Gastrocnemius medialis (tissue), 4 donors: ENCODE results near the gene KLHL20. TPM values are rescaled to one million over a fixed set of nuclear protein-coding genes. Genes with fewer than 3 reads are reported as not detected.
A peak's percentile ranks its signal among the peaks of the same experiment; 100 is the strongest.

Experiments used
- ATAC-seq, 2 donors: fragments of 150-250 bp; one replicate each; pipeline ENCODE4 v1.9.1; 2016
- DNase-seq, 2 donors: peaks; one replicate each; pipeline ENCODE4 v3.0.0-alpha.2; 2019
- H3K27ac ChIP-seq, 4 donors: fragments of 200-600 bp; sonication (generic); 1 replicate in 1 of 4; 2 replicates in 3 of 4; pipeline ENCODE4 v1.5.1; 2016 to 2018; ENCODE audit warnings: mild to moderate bottlenecking in 2 of 4, moderate library complexity in 1 of 4
- H3K27me3 ChIP-seq, 3 donors: fragments of 200-600 bp; sonication (generic) in 2 of 3; 1 replicate in 1 of 3; 2 replicates in 2 of 3; pipeline versions ENCODE4 v1.5.1 to v1.6.0; 2016 to 2019; ENCODE audit warnings: mild to moderate bottlenecking in 1 of 3, moderate library complexity in 1 of 3
- H3K36me3 ChIP-seq, 2 donors: fragments of 200-600 bp; sonication (generic) in 1 of 2; one replicate each; pipeline ENCODE4 v1.5.1; 2017 to 2018
- H3K4me1 ChIP-seq, 2 donors: fragments of 200-600 bp; sonication (generic) in 1 of 2; one replicate each; pipeline ENCODE4 v1.5.1; 2016 to 2017; ENCODE audit warnings: mild to moderate bottlenecking in 2 of 2
- H3K4me3 ChIP-seq, 4 donors: fragments of 200-600 bp; sonication (generic) in 3 of 4; 1 replicate in 1 of 4; 2 replicates in 3 of 4; pipeline ENCODE4 v1.5.1; 2016 to 2019; ENCODE audit warnings: mild to moderate bottlenecking in 2 of 4
- H3K9me3 ChIP-seq, 3 donors: fragments of 200-600 bp; sonication (generic) in 2 of 3; 1 replicate in 1 of 3; 2 replicates in 2 of 3; pipeline ENCODE4 v1.5.1; 2016 to 2019
- CTCF ChIP-seq, 5 experiments: fragments of 450-650 bp in 3 of 5; fragments of 200-600 bp in 2 of 5; sonication (generic) in 2 of 5; IDR thresholded peaks in 4 of 5; conservative IDR thresholded peaks in 1 of 5; 1 replicate in 4 of 5; 2 replicates in 1 of 5; pipeline ENCODE4 v1.5.1; 2016 to 2019; ENCODE audit warnings: antibody characterized with exemption in 5 of 5, mild to moderate bottlenecking in 3 of 5, moderate library complexity in 3 of 5
- POLR2A ChIP-seq, 2 donors: fragments of 450-650 bp; IDR thresholded peaks; one replicate each; pipeline ENCODE4 v1.6.1; 2017; ENCODE audit warnings: antibody characterized with exemption in 2 of 2, mild to moderate bottlenecking in 2 of 2, moderate library complexity in 2 of 2
- in situ Hi-C, 4 donors: fragments of 200-750 bp; cut with MboI; loops; one replicate each; pipeline versions ENCODE4 v1.15.0 to v1.8.0; 2017; ENCODE audit warnings: low sequenced_read_pairs in 4 of 4
- intact Hi-C: fragments of 100-400 bp; cut with DNase I; formaldehyde crosslinking; loops from one replicate; pipeline ENCODE4 v1.15.1; 2023; ENCODE audit warnings: low total_unique reads
- total RNA-seq, 4 donors: library from RNA; depleted of rRNA; stranded (reverse); fragments of >200 nt; gene quantifications; one replicate each; pipeline versions ENCODE4 v1.1.0 to v1.2.3, GENCODE V29; 2016

Gene KLHL20
- total RNA-seq, 4 donors from 2014 or later: 15.9 to 23.9 (median 23.4) TPM

DNA sequence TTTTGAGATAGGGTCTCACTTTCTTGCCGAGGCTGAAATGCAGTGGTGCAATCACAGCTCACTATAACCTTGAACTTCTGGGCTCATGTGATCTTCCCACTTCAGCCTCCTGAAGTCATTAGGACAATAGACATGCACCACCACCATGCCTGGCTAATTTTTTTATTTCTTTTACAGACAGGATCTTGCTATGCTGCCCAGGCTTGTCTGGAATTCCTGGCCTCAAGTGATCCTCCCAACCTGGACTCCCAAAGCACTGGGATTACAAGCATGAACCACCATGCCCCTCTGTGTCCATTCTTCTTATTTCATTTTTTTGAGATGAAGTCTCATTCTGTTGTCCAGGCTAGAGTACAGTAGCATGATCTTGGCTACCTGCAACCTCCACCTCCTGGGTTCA is 12.0 kb upstream of the KLHL20 start:
- in situ Hi-C loops: loop anchor here in 1 of 4 donors (25.0 kb wide), 1 partner anchor 290 kb away; no protein-coding TSS in a partner anchor
- intact Hi-C loops: no loop called here
- H3K4me1 ChIP-seq: no peaks in the 10 kb centered on the region

GRCh38 chr1:173705117-173705516 is 9.7 kb upstream of the KLHL20 start:
- in situ Hi-C loops (loop anchor here in 1 of 4 donors (25.0 kb wide), 1 partner anchor 293 kb away; no protein-coding TSS in a partner anchor), intact Hi-C loops (no loop called here)
- no peaks in the 10 kb centered on the region for H3K36me3 ChIP-seq
- H3K9me3 ChIP-seq: no peaks in the 10 kb centered on the region
- no peak for DNase-seq
- TF ChIP-seq CTCF (IDR thresholded peaks at IDR 0.05 in 4 of 5, conservative IDR thresholded peaks at IDR 0.05 in 1 of 5) (no peak), POLR2A (IDR thresholded peaks at IDR 0.05) (no peak)
- H3K27me3 ChIP-seq: no peaks in the 10 kb centered on the region
- no peak overlapping the region for H3K4me3 ChIP-seq
- no peak for ATAC-seq
- H3K27ac ChIP-seq: no peak overlapping the region
- H3K4me1 ChIP-seq: no peaks in the 10 kb centered on the region

More for the DNA sequence above, 12.0 kb upstream of the KLHL20 start:
- Histone ChIP-seq H3K27ac (no peak overlapping the region), H3K9me3 (no peaks in the 10 kb centered on the region), H3K27me3 (no peaks in the 10 kb centered on the region), H3K36me3 (no peaks in the 10 kb centered on the region), H3K4me3 (no peak overlapping the region)
- TF ChIP-seq CTCF (IDR thresholded peaks at IDR 0.05 in 4 of 5, conservative IDR thresholded peaks at IDR 0.05 in 1 of 5) (no peak), POLR2A (IDR thresholded peaks at IDR 0.05) (no peak)
- ATAC-seq (no peak), DNase-seq (no peak)

DNA sequence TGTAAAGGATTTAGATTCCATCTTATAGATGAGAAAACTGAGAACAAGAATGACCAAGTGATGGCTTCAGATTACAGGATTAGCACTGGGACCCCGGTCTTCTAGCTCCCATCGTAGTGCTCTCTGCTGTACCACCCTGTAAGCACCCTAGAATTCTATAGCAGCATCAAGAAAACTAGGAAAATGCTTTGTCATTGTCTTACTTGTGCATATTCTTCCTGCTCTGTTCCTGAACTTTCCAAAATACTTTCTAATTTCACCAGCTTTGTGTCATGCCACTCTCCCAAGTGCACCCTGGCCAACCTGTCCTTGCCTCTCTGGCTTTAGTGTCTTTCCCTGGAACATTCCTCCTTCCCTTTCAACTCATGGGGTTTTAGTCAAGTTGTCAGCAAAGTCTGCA is 6.0 kb upstream of the KLHL20 start:
- in situ Hi-C loops: loop anchor here in 1 of 4 donors (25.0 kb wide), 1 partner anchor 296 kb away; no protein-coding TSS in a partner anchor
- ATAC-seq: no peak
- TF ChIP-seq CTCF (IDR thresholded peaks at IDR 0.05 in 4 of 5, conservative IDR thresholded peaks at IDR 0.05 in 1 of 5): no peak
- no peak for TF ChIP-seq POLR2A (IDR thresholded peaks at IDR 0.05)
- no peak for DNase-seq
- H3K27ac ChIP-seq: no peak overlapping the region
- intact Hi-C loops: no loop called here
- no peak overlapping the region for H3K4me3 ChIP-seq
- no peaks in the 10 kb centered on the region for H3K4me1 ChIP-seq
- H3K27me3 ChIP-seq: peaks cover 0 to 5% (median 0%) of the 10 kb centered on the region in 3 donors
- no peaks in the 10 kb centered on the region for H3K9me3 ChIP-seq
- H3K36me3 ChIP-seq: no peaks in the 10 kb centered on the region

DNA sequence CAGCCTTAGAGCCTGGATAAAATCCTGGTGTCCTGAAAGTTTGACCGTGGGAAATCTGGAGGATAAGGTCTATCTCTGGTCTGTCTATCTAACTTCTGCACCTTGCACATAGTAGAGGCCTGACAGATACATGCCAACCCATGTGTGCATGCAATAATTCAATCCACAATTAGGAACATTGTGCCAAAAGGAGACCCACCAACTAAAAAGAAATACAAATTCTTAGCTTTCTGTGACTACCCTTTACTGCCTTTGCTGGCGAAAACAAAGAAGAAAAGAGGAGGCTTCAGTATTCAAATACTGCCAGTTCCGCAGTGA is 381 bp upstream of the KLHL20 start:
- no peaks in the 10 kb centered on the region for H3K9me3 ChIP-seq
- H3K27me3 ChIP-seq: peaks cover 0 to 5% (median 0%) of the 10 kb centered on the region in 3 donors
- H3K36me3 ChIP-seq: no peaks in the 10 kb centered on the region
- peaks cover 22% of the 10 kb centered on the region in 2 donors for H3K4me1 ChIP-seq
- H3K4me3 ChIP-seq: peak overlapping the region; percentile 80 to 98 (median 84)
- in situ Hi-C loops (loop anchor here in 1 of 4 donors (25.0 kb wide), 1 partner anchor 302 kb away; no protein-coding TSS in a partner anchor), intact Hi-C loops (loop anchor here (5.0 kb wide), 1 partner anchor 237 kb away; the partner anchor contains the start of gene PRDX6)
- TF ChIP-seq CTCF (IDR thresholded peaks at IDR 0.05 in 4 of 5, conservative IDR thresholded peaks at IDR 0.05 in 1 of 5): no peak
- TF ChIP-seq POLR2A (IDR thresholded peaks at IDR 0.05): no peak
- DNase-seq: no peak
- no peak for ATAC-seq
- H3K27ac ChIP-seq: peak overlapping the region; percentile 80 to 92 (median 85)

- DNase-seq: no peak
- TF ChIP-seq CTCF (IDR thresholded peaks at IDR 0.05 in 4 of 5, conservative IDR thresholded peaks at IDR 0.05 in 1 of 5) (no peak), POLR2A (IDR thresholded peaks at IDR 0.05) (no peak)
- H3K4me1 ChIP-seq: peaks cover 22% of the 10 kb centered on the region in 2 donors
- no peaks in the 10 kb centered on the region for H3K9me3 ChIP-seq
- in situ Hi-C loops: loop anchor here in 1 of 4 donors (25.0 kb wide), 1 partner anchor 303 kb away; no protein-coding TSS in a partner anchor
- no peaks in the 10 kb centered on the region for H3K36me3 ChIP-seq
- H3K27me3 ChIP-seq: peaks cover 0 to 4% (median 0%) of the 10 kb centered on the region in 3 donors
- no peak for ATAC-seq
- H3K27ac ChIP-seq: peak overlapping the region; percentile 80 to 92 (median 85)
- intact Hi-C loops: loop anchor here (1.0 to 5.0 kb wide), 2 partner anchors 109 to 293 kb away; partner anchors contain the start of genes CENPL and DARS2
- H3K4me3 ChIP-seq: peak overlapping the region; percentile 80 to 98 (median 84)
These were observed 710 bp downstream of the KLHL20 start for GRCh38 chr1:173715538-173715844.
